Activated CD4-positive, alpha-beta memory T cell treated with anti-CD3 and anti-CD28 coated beads for 36 hours (primary cell): ENCODE results near the gene NHLRC3. TPM values are rescaled to one million over a fixed set of nuclear protein-coding genes. Genes with fewer than 3 reads are reported as not detected.

Experiments used
- CTCF ChIA-PET: fragments of 350-600 bp; sonication (Branson Sonifier 250); formaldehyde crosslinking; loops from one replicate; lab custom pipeline; 2021; ENCODE audit warnings: antibody characterized with exemption, inconsistent platforms; lab: Charles Lee
- POLR2A ChIA-PET: fragments of 350-600 bp; sonication (Branson Sonifier 250); formaldehyde crosslinking; loops from one replicate; lab custom pipeline; 2021; ENCODE audit warnings: antibody characterized with exemption; lab: Charles Lee
- DNase-seq: peaks from one replicate; pipeline ENCODE4 v3.0.0-alpha.2; 2020
- H3K27ac Mint-ChIP-seq: one replicate; pipeline ENCODE4 v1.8.0; 2021; ENCODE audit warnings: mixed read lengths
- H3K27me3 Mint-ChIP-seq: one replicate; pipeline ENCODE4 v1.8.0; 2021; ENCODE audit warnings: mixed read lengths
- H3K36me3 Mint-ChIP-seq: one replicate; pipeline ENCODE4 v1.8.0; 2021; ENCODE audit warnings: mixed read lengths
- H3K4me1 Mint-ChIP-seq: one replicate; pipeline ENCODE4 v1.8.0; 2021; ENCODE audit warnings: low read depth, mixed read lengths
- H3K4me3 Mint-ChIP-seq: one replicate; pipeline ENCODE4 v1.8.0; 2021; ENCODE audit warnings: mild to moderate bottlenecking, mixed read lengths
- H3K9me3 Mint-ChIP-seq: one replicate; pipeline ENCODE4 v1.8.0; 2021; ENCODE audit warnings: mixed read lengths
- intact Hi-C: fragments of 100-400 bp; cut with micrococcal nuclease; formaldehyde crosslinking; loops from one replicate; pipeline ENCODE4 v1.15.1; 2023
- total RNA-seq, 2 experiments: library from RNA; stranded (reverse); gene quantifications; one replicate each; pipeline ENCODE4 v1.2.3, GENCODE V29; 2021

The NHLRC3 gene
- total RNA-seq, 2 experiments from 2014 or later, result 15.2 to 16.8 TPM

DNA sequence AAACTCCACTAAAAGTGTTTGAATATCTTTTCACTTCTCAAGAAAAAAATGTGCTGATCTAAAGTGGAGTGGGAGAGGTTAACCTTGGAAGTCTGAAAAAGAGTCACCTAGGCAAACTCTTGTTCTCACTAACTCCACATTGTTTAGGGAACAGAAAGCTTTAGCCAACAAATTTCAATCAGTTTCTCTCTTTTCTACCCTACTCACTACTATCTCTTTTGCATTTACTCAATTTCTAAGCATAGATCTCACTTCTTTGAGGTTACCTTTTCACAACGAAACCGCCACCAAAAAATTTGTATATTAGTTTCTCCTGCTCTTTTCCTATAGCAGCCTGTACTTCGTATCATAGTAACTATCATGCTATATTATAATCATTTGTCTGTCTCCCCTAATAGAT is 6.3 kb downstream of the NHLRC3 start:
- Mint-ChIP-seq H3K36me3 (peaks cover 16% of the 10 kb centered on the region), H3K27me3 (no peaks in the 10 kb centered on the region), H3K27ac (no peak overlapping the region), H3K4me1 (peaks cover 21% of the 10 kb centered on the region), H3K9me3 (no peaks in the 10 kb centered on the region), H3K4me3 (no peak overlapping the region)
- POLR2A ChIA-PET, result no interaction called here
- intact Hi-C loops, result no loop called here
- CTCF ChIA-PET, result no interaction called here
- DNase-seq, result no peak

DNA sequence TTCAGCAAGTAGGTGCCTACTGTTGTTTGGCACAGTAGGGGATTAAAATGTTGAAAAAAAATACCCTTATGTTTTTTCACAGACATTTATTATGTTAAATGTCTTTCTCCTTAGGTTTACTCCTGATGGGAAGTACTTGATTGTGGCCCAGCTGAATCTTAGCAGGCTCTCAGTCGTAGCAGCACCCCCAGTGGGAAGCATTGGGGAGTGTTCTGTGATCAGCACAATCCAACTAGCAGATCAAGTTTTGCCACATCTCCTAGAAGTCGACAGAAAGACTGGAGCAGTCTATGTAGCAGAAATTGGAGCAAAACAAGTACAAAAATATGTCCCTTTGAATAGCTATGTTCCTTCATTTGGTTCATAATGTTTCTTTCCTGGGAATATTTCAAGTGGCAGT is 9.3 kb downstream of the NHLRC3 start:
- H3K27ac Mint-ChIP-seq, result no peak overlapping the region
- no peaks in the 10 kb centered on the region for H3K9me3 Mint-ChIP-seq
- ChIA-PET POLR2A (no interaction called here), CTCF (interaction anchor here (0.8 to 3.4 kb wide), 4 partner anchors 14 to 569 kb away, joined by 3 to 23 read pairs (median 8); no protein-coding TSS in a partner anchor)
- peaks cover 11% of the 10 kb centered on the region for H3K36me3 Mint-ChIP-seq
- no peaks in the 10 kb centered on the region for H3K27me3 Mint-ChIP-seq
- peaks cover 10% of the 10 kb centered on the region for H3K4me1 Mint-ChIP-seq
- no peak for DNase-seq
- no peak overlapping the region for H3K4me3 Mint-ChIP-seq
- intact Hi-C loops, result no loop called here

DNA sequence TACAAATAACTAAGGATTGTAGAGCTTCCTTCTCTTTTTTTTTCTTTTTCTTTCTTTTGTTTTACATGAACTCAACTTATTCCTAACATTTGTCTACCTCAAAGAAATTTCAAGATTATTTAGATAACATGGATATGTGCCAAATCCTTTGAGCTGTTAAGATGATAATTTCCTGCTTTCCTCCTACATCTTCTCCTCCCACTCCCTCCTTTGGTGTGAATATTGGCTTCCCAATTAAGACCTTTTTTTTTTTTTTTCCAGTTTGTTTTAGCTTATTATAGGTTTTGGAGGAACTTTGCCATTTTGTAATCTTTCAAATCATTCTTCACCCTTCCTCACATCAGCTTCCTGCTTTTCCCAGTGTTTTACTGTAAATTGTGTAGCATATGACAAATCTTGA is 10.6 kb downstream of the NHLRC3 start:
- H3K27ac Mint-ChIP-seq, result no peak overlapping the region
- DNase-seq, result no peak
- POLR2A ChIA-PET, result interaction anchor here (0.5 to 0.7 kb wide), 2 partner anchors 557 to 736 kb away, joined by 3 to 5 read pairs; no protein-coding TSS in a partner anchor
- intact Hi-C loops, result no loop called here
- H3K4me1 Mint-ChIP-seq, result peaks cover 10% of the 10 kb centered on the region
- no peak overlapping the region for H3K4me3 Mint-ChIP-seq
- H3K27me3 Mint-ChIP-seq, result no peaks in the 10 kb centered on the region
- CTCF ChIA-PET, result interaction anchor here (0.7 to 3.4 kb wide), 5 partner anchors 31 to 628 kb away, joined by 3 to 23 read pairs (median 10); no protein-coding TSS in a partner anchor
- H3K36me3 Mint-ChIP-seq, result peaks cover 13% of the 10 kb centered on the region
- H3K9me3 Mint-ChIP-seq, result no peaks in the 10 kb centered on the region

DNA sequence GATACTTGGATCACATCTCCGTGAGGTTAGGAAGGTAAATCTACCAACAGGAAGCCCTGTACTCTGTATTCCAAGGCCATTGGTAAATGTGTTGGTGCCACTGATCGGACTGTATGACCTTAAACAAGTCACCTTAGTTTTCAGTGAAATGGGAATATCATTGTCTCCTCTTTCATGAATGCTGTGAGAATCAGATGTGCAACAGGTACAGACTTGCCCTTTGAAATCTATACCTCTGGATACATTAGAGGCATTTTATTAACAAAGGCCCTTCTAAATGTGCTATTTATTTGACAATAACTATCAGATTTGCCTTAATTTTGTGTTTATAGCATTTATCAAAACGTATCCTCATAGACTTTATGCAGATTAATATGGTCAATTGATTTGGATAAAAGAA is 11.0 kb downstream of the NHLRC3 start:
- intact Hi-C loops, result no loop called here
- ChIA-PET POLR2A (interaction anchor here (0.7 kb wide), 1 partner anchor 735 kb away, joined by 3 read pairs; no protein-coding TSS in a partner anchor), CTCF (interaction anchor here (1.4 to 3.4 kb wide), 3 partner anchors 563 to 628 kb away, joined by 5 to 23 read pairs (median 10); no protein-coding TSS in a partner anchor)
- no peak for DNase-seq
- Mint-ChIP-seq H3K36me3 (peaks cover 11% of the 10 kb centered on the region), H3K27me3 (no peaks in the 10 kb centered on the region), H3K9me3 (no peaks in the 10 kb centered on the region), H3K27ac (no peak overlapping the region), H3K4me3 (no peak overlapping the region), H3K4me1 (peaks cover 8% of the 10 kb centered on the region)

DNA sequence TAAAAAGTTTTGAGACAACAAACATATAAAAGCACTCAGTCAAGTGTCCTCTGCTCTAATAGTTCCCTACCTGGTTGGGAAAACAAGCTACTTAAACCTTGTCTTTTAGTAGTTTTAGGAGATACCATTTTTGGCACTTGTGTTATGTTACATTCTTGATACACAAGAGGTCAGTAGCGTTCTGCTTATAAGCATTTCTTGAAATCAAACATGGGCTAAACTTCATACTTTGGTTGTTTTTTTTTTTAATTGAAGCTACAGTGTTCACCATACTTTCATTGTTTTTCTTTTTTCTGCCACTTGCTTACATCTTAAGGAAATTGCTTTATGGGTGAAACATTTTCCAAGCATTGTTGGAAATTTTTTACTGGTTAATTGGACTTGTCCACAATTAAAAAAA is 12.9 kb downstream of the NHLRC3 start:
- peaks cover 3% of the 10 kb centered on the region for H3K9me3 Mint-ChIP-seq
- intact Hi-C loops, result loop anchor here (1.0 to 5.0 kb wide), 4 partner anchors 96 to 626 kb away; no protein-coding TSS in a partner anchor
- DNase-seq, result no peak
- H3K36me3 Mint-ChIP-seq, result peaks cover 8% of the 10 kb centered on the region
- H3K27ac Mint-ChIP-seq, result no peak overlapping the region
- H3K4me1 Mint-ChIP-seq, result peaks cover 3% of the 10 kb centered on the region
- no peaks in the 10 kb centered on the region for H3K27me3 Mint-ChIP-seq
- CTCF ChIA-PET, result interaction anchor here (0.6 to 2.5 kb wide), 12 partner anchors 10 to 627 kb away, joined by 3 to 30 read pairs (median 5); partner anchors contain the start of genes NHLRC3 and PROSER1
- no peak overlapping the region for H3K4me3 Mint-ChIP-seq
- POLR2A ChIA-PET, result no interaction called here

DNA sequence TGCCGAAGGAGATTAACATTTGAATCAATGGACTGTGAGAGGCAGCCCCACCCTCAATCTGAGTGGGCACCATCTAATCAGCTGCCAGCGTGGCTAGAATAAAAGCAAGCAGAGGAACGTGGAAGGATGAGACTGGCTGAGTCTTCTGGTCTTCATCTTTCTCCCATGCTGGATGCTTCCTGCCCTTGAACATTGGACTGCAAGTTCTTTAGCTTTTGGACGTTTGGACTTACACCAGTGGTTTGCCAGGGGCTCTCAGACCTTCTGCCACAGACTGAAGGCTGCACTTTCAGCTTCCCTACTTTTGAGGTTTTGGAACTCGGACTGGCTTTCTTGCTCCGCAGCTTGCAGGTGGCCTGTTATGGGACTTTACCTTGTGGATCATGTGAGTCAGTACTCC is 14.7 kb downstream of the NHLRC3 start:
- POLR2A ChIA-PET, result no interaction called here
- H3K27ac Mint-ChIP-seq, result no peak overlapping the region
- no peaks in the 10 kb centered on the region for H3K27me3 Mint-ChIP-seq
- DNase-seq, result no peak
- CTCF ChIA-PET, result interaction anchor here (1.1 to 1.5 kb wide), 4 partner anchors 43 to 563 kb away, joined by 3 to 7 read pairs (median 3); no protein-coding TSS in a partner anchor
- H3K9me3 Mint-ChIP-seq, result peaks cover 3% of the 10 kb centered on the region
- peaks cover 10% of the 10 kb centered on the region for H3K4me1 Mint-ChIP-seq
- intact Hi-C loops, result loop anchor here (5.0 kb wide), 2 partner anchors 94 to 624 kb away; no protein-coding TSS in a partner anchor
- H3K36me3 Mint-ChIP-seq, result peaks cover 14% of the 10 kb centered on the region
- no peak overlapping the region for H3K4me3 Mint-ChIP-seq

DNA sequence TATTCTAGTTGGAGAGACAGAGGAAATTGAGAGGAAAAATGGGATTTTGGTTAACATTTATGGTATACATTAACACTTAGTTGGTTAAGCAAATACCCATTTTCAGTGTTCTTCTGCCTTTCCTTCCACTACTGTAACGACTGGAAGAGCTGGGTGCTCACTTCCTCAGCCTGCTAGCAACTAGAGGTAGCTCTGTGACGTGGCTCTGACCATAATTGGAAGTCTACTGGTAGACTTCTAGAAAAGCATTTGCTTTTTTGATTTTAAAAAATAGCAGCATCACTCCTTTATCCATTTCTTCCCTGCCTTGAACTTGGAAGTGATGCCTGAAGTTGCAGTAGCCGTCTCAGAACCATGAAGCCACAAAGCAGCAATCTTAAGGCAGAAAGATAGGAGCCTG is 15.9 kb downstream of the NHLRC3 start:
- DNase-seq, result no peak
- Mint-ChIP-seq H3K9me3 (peaks cover 3% of the 10 kb centered on the region), H3K36me3 (peaks cover 12% of the 10 kb centered on the region), H3K27me3 (no peaks in the 10 kb centered on the region), H3K27ac (no peak overlapping the region), H3K4me3 (no peak overlapping the region), H3K4me1 (peaks cover 11% of the 10 kb centered on the region)
- ChIA-PET POLR2A (no interaction called here), CTCF (interaction anchor here (2.2 kb wide), 1 partner anchor 558 kb away, joined by 9 read pairs; no protein-coding TSS in a partner anchor)
- intact Hi-C loops, result loop anchor here (5.0 kb wide), 2 partner anchors 93 to 623 kb away; no protein-coding TSS in a partner anchor

DNA sequence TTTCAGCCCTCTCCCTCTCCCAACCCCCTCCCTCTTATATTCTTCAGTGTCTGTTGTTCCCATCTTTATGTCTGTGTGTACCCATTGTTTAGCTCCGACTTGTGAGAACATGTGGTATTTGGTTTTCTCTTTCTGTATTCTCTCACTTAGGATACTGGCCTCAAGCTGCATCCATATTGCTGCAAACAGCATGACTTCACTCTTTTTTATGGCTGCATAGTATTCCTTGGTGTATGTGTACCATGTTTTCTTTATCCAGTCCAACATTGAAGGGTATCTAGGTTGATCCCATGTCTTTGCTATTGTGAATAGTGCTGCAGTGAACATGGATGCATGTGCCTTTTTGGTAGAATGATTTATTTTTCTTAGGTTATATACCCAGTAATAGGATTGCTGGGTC is 17.8 kb downstream of the NHLRC3 start:
- peaks cover 13% of the 10 kb centered on the region for H3K4me1 Mint-ChIP-seq
- POLR2A ChIA-PET, result no interaction called here

DNA sequence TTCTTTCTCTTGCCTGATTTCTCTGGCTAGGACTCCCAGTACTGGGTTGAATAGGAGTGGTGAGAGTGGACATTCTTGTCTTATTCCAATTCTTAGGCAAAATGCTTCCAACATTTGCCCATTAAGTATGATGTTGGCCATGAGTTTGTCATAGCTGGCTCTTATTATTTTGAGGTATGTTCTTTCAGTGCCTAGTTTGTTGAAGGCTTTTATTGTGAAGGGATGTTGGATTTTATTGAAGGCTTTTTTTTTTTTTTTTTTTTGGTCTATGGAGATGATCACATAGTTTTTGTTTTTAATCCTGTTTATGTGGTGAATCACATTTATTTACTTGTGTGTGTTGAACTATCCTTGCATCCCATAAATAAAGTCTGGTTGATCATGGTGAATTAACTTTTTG is 19.8 kb downstream of the NHLRC3 start:
- Mint-ChIP-seq H3K36me3 (peaks cover 30% of the 10 kb centered on the region), H3K4me3 (no peak overlapping the region), H3K27me3 (no peaks in the 10 kb centered on the region), H3K4me1 (peaks cover 13% of the 10 kb centered on the region), H3K9me3 (peaks cover 8% of the 10 kb centered on the region), H3K27ac (no peak overlapping the region)
- ChIA-PET POLR2A (no interaction called here), CTCF (no interaction called here)
- DNase-seq, result no peak
- intact Hi-C loops, result no loop called here

More for the DNA sequence above, 17.8 kb downstream of the NHLRC3 start:
- intact Hi-C loops, result no loop called here
- Mint-ChIP-seq H3K27me3 (no peaks in the 10 kb centered on the region), H3K9me3 (peaks cover 8% of the 10 kb centered on the region), H3K27ac (no peak overlapping the region), H3K4me3 (no peak overlapping the region), H3K36me3 (peaks cover 25% of the 10 kb centered on the region)
- CTCF ChIA-PET, result interaction anchor here (1.1 to 2.2 kb wide), 2 partner anchors 556 to 560 kb away, joined by 4 to 9 read pairs; no protein-coding TSS in a partner anchor
- no peak for DNase-seq

DNA sequence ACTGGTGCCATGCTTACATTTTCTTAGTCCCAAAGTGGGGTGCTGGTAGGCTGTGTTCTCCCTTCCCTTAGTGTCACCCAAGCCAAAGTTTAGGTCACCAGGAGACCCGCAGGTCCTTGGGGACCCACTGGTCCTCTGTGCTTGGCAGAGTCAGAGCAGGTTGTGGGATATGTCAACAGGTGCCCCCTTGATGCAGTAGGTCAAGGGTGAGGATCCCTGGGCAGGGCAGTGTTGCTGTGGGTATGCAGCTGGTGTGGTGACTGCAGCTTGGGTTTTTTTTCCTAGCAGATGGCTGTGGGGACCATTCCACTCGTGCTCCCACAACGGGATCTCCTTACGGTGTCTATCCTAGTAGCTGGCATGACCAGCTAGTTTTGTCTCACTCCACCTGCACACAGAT is 23.7 kb downstream of the NHLRC3 start:
- Mint-ChIP-seq H3K4me1 (peaks cover 8% of the 10 kb centered on the region), H3K9me3 (peaks cover 5% of the 10 kb centered on the region), H3K36me3 (peaks cover 25% of the 10 kb centered on the region), H3K27ac (no peak overlapping the region), H3K27me3 (no peaks in the 10 kb centered on the region), H3K4me3 (no peak overlapping the region)
- intact Hi-C loops, result no loop called here
- no peak for DNase-seq
- CTCF ChIA-PET, result interaction anchor here (1.0 to 2.7 kb wide), 2 partner anchors 14 to 550 kb away, joined by 3 to 8 read pairs; no protein-coding TSS in a partner anchor
- POLR2A ChIA-PET, result no interaction called here

DNA sequence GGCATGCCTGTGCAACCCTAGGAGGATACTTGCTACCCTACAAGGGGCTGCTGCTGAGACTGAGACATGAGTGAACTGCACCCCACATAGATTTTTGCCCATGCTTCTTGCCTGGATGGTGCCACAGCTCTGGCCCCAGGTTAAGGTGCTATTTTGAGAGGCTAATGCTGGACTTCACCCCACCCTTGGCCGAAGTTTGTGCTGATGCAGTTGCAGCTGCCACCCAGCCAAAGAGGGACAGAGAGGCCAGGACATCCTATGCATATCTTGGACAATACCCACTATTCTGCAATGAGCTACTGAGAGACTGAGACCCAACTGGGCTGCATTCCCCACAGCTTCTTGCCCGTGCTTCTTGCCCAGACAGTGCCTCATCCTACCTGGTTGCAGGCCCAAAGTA is 34.6 kb downstream of the NHLRC3 start:
- no peak overlapping the region for H3K4me3 Mint-ChIP-seq
- ChIA-PET POLR2A (no interaction called here), CTCF (interaction anchor here (1.4 kb wide), 1 partner anchor 189 kb away, joined by 3 read pairs; no protein-coding TSS in a partner anchor)
- no peaks in the 10 kb centered on the region for H3K36me3 Mint-ChIP-seq
- intact Hi-C loops, result no loop called here
- peaks cover 22% of the 10 kb centered on the region for H3K27me3 Mint-ChIP-seq
- H3K4me1 Mint-ChIP-seq, result no peaks in the 10 kb centered on the region
- no peaks in the 10 kb centered on the region for H3K9me3 Mint-ChIP-seq
- no peak for DNase-seq
- H3K27ac Mint-ChIP-seq, result no peak overlapping the region

DNA sequence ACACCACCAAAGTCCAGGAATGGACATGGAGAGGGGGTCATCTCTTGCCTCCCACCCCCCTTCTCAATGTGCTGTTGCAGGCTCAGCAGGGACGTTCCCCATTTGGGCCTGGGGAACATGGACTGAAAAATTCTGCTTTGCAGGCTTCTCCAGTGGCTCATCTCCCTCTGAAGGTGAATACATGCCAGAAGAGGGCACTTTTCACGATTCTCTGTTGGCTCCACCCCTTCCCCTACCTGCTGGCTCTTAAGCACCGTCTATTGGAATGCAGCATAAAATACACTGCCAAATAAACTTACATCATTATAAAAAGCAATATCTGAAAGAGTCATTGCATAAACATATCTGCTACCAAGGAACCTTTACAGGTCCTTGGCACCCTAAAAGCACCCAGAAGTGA is 35.7 kb downstream of the NHLRC3 start:
- intact Hi-C loops, result no loop called here
- no peak overlapping the region for H3K4me3 Mint-ChIP-seq
- H3K36me3 Mint-ChIP-seq, result no peaks in the 10 kb centered on the region
- H3K27me3 Mint-ChIP-seq, result peaks cover 22% of the 10 kb centered on the region
- ChIA-PET POLR2A (no interaction called here), CTCF (no interaction called here)
- H3K9me3 Mint-ChIP-seq, result no peaks in the 10 kb centered on the region
- H3K27ac Mint-ChIP-seq, result no peak overlapping the region
- no peaks in the 10 kb centered on the region for H3K4me1 Mint-ChIP-seq
- DNase-seq, result no peak
